HAP-1 (cell line): ENCODE data around the gene RPL23.

Experiments
- DNase-seq, 2 experiments: peaks; one replicate each; pipeline ENCODE4 v3.0.0-alpha.2; 2016 to 2020; ENCODE audit warnings: low spot score in 2 of 2
- H3K27me3 ChIP-seq: fragments of 250-450 bp; sonication (Bioruptor Pico); 2 replicates; pipeline ENCODE4 v1.5.1; 2020; ENCODE audit warnings: low read depth, mild to moderate bottlenecking, moderate library complexity
- H3K36me3 ChIP-seq: fragments of 250-450 bp; sonication (Bioruptor Pico); replicated peaks from 2 replicates; pipeline ENCODE4 v1.5.1; 2020; ENCODE audit warnings: mild to moderate bottlenecking
- H3K4me1 ChIP-seq: fragments of 250-450 bp; sonication (Bioruptor Pico); 2 replicates; pipeline ENCODE4 v1.5.1; 2020; ENCODE audit warnings: mild to moderate bottlenecking
- H3K4me3 ChIP-seq: fragments of 250-450 bp; sonication (Bioruptor Pico); 2 replicates; pipeline ENCODE4 v1.5.1; 2020; ENCODE audit warnings: mild to moderate bottlenecking, moderate library complexity
- H3K9me3 ChIP-seq: fragments of 250-450 bp; sonication (Bioruptor Pico); 2 replicates; pipeline ENCODE4 v1.5.1; 2020; ENCODE audit warnings: mild to moderate bottlenecking, moderate library complexity
- in situ Hi-C: fragments of 300-500 bp; cut with MboI; formaldehyde crosslinking; loops from 3 replicates; pipeline ENCODE4 v1.14.3; 2020; ENCODE audit warnings: low sequenced_read_pairs, inconsistent platforms, mixed read lengths

The RPL23 gene

DNA sequence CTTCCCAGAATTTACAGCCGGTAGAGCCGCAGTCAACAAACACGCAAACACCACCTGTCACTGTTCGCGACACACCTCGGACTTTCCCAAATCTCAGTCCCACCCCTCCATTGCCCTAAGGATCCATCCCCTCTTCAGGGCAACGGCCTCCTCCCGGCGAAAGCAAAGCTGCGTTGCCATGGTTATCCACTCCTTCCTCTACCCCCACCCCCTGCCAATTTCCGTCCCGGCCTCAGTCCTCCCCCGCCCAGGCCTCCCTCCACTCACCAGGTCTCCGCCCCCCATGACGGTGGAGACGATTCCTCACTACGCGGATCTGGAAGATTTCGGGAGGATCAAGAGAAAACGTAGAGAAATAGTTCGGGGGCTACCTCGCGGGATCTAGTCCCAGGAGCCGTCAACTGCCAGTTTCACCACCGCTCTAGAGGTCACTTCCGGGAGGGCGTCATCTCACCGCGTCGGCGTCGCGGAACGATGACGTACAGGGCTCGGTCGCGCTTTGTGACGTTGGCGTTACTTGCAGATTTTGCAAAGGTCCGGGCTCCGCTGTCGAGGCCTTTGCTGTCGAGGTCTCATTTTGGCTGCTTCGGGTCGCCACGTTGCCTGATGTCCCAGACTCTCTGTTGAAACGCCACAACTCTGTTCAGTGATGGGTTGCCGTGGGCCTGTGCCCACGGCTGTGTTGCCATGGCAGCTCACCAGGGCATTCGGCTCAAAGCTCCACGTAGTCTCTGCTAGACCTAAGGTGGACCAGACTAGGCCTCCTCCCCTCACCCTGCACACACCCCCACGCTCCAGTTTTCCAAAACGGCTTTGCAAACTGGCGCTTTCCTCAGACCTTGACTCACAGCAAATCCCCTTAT lies 28.4 kb downstream of the RPL23 start, which contains the start of gene CWC25:
CWC25 (minus strand) TSS at position 423 of the 863 bp plus-strand sequence; CDS start at position 285, 138 bp downstream.
- in situ Hi-C loops = no loop called here
- H3K4me3 ChIP-seq = peak within 1 kb of the TSS; percentile 93
- no peaks in the 10 kb centered on the region; the same call in 1 of the 2 replicates for H3K9me3 ChIP-seq
- peaks cover 9% of the 10 kb centered on the region for H3K36me3 ChIP-seq
- DNase-seq = peak; percentile 75 to 95
- H3K27me3 ChIP-seq = no peaks in the 10 kb centered on the region
- peaks cover 14% of the 10 kb centered on the region for H3K4me1 ChIP-seq

DNA sequence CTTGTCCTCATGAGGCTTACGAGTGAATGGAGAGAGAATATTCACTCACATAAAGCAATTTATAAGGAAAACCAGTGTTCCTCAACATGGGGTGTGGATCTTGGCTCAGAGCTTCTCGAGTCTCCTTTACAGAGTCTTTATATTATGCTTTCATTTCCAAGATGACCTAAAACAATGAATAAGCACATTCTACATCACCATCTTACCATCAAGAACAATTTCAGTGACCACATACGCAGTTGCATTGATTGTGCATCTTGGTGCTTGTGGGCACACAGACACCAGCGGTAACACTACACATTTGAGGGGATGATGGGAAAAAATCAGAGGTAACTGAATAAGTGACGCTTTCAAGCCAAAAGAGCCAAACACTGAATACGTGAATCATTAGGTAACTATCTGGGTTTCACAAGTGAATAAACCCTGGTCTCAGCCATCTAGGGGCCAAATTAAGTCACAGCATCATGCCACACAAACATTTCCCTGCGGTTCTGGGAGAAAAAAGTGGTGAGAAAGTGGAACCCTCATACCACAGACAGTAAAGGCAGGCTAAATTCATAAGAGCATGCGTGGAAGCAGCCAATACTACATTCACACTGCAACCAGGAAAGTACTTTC lies 37.8 kb downstream of the RPL23 start:
- DNase-seq = no peak
- no peak overlapping the region for H3K4me3 ChIP-seq
- in situ Hi-C loops = no loop called here
- H3K4me1 ChIP-seq = no peaks in the 10 kb centered on the region
- peaks cover 34% of the 10 kb centered on the region for H3K36me3 ChIP-seq
- H3K9me3 ChIP-seq = no peaks in the 10 kb centered on the region
- no peaks in the 10 kb centered on the region for H3K27me3 ChIP-seq

DNA sequence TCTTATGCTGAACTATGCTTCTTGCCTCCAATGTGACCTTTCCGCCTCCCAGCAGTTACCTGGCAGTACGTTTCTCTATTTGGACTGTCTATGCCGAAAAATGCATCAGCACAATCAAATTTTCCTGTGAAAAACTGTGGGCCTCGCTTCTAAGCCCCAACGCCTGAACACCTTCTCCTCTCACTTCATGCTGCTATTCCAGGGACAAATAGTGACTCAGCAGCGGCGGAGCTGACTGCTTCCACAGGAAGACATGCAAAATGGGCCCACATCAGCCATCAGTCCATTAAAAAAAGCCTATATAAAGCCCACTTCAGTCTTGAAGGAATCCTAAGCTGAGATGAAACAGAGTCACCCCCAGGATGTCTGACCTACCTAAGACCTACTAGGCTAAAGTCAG lies 43.7 kb downstream of the RPL23 start:
- Histone ChIP-seq H3K27me3 (no peaks in the 10 kb centered on the region), H3K4me1 (no peaks in the 10 kb centered on the region), H3K36me3 (peaks cover 55% of the 10 kb centered on the region), H3K9me3 (no peaks in the 10 kb centered on the region), H3K4me3 (no peak overlapping the region)
- in situ Hi-C loops = no loop called here
- DNase-seq = no peak

DNA sequence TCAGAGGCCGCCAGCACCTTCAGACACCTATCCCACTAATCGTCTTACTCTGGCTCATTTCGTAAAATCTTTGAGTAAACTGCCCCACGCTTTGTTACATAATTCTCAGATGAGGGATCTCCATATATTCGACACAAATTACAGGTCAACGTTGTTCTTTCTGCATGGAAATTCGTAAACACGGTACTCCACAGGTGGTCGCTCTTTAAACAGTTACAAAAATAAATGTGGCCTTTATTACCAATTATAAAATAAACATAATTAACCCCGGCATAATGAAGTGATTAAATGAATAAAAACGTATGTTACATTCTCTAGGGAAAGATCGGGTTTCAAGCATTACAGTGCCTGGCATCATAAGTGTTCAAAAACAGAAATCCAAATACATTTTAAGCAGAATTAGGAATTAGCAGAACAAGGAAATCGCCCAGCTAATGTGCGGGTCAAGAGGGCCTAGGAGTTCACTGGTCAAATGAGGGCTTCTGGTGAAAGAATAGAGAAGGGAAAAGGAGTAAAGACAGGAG lies 53.2 kb downstream of the RPL23 start:
- in situ Hi-C loops = no loop called here

DNA sequence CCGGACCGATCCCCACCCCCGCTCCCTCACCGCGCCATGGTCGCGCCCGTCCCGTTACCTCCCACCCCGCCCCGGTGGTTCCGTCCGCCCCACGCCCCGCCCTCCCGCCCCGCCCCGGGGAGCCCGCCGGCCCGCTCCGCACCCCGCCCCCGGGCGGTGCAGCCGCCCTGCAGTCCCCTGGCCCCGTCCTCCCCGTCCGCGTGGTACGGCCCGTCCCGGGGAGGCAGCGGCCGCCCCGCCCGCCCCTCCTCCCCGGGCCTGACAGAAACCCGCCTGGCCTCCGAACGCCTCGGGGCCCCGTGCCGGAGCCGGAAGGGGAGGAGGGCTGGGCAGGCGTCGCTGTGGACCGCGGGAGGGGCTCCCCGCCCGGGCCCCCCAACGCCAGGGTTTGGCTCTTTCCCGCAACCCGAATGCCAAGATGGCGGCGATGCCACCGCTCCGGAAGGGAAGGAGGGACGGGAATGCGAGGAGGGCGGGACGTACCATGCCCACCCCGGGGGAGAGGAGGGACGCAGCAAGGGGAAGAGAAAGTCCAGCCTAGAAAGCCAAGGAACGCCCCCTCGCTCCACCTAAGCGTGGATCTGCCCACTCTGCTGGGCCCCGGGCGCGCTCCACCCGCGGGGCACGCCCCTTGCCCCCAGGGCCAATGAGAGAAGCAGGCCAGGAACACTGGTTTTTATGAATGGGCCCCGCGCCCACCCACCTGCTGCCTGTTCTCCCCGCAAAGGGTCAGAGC lies 53.9 kb downstream of the RPL23 start, which contains the start of gene PIP4K2B:
PIP4K2B (minus strand) TSS at position 56 of the 736 bp plus-strand sequence. CDS start 132 bp downstream, outside the sequence.
- H3K36me3 ChIP-seq = peaks cover 35% of the 10 kb centered on the region
- no peaks in the 10 kb centered on the region for H3K27me3 ChIP-seq
- H3K4me3 ChIP-seq = peak within 1 kb of the TSS; percentile 78
- peak; percentile 97 to 99 for DNase-seq
- no peaks in the 10 kb centered on the region for H3K9me3 ChIP-seq
- in situ Hi-C loops = no loop called here
- H3K4me1 ChIP-seq = peaks cover 14% of the 10 kb centered on the region

More for the DNA sequence above, 53.2 kb downstream of the RPL23 start:
- DNase-seq = no peak
- H3K4me1 ChIP-seq = peaks cover 14% of the 10 kb centered on the region
- no peaks in the 10 kb centered on the region for H3K9me3 ChIP-seq
- peak overlapping the region; percentile 78 for H3K4me3 ChIP-seq
- H3K36me3 ChIP-seq = peaks cover 38% of the 10 kb centered on the region
- H3K27me3 ChIP-seq = no peaks in the 10 kb centered on the region

DNA sequence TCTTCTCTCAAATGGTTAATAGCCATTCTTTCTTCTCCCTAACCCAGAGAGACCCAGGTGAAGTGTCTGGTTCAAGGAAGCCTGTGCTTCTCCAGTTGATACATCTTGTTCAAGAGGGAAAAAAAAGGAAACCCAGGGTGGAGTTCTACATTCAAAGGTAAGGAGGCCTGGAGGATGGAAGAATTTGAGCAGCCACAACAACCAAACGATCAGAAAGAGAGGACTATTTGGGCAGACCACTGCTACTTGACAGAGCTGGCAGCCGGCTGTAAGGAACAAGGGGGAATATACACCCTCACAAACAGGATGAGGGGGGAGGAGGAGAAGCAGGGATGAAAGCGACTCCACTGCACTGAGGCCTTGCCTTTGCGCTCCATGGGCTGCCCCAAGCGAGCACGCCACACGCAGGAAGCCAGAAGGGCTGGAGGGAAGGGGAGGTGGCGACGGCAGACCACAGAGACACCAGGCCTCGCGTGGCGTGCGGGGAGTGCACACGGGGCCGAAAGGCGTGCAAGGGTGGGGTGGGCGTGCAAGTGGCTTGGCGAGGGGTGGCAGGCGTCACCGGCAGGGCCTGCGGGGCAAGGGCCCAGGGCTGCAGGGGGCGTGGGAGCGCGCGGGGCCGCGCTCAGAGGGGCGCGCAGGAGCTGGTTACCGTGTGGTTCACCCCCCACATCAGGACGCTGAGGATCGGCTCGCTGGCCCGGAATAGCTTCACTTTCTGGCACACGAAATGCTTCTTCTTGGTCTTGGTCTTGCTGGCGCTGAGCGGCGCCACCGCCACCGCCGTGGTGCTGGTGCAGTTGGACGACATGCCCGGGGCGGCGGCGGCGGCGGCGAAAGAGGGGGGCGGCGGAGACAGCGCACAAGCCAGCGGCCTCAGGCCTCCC lies 54.7 kb downstream of the RPL23 start:
- Histone ChIP-seq H3K27me3 (no peaks in the 10 kb centered on the region), H3K9me3 (no peaks in the 10 kb centered on the region), H3K4me1 (peaks cover 14% of the 10 kb centered on the region), H3K36me3 (peaks cover 30% of the 10 kb centered on the region), H3K4me3 (peak overlapping the region; percentile 78)
- peak in 1 of 2 experiments; percentile 11 for DNase-seq
- in situ Hi-C loops = no loop called here
